Glomerular visceral epithelial cell (primary cell): ENCODE measurements around the gene AMBRA1.

Experiments used
- DNase-seq: peaks from one replicate; pipeline ENCODE4 v3.0.0-alpha.2; 2016; ENCODE audit errors: extremely low spot score

Gene AMBRA1

DNA sequence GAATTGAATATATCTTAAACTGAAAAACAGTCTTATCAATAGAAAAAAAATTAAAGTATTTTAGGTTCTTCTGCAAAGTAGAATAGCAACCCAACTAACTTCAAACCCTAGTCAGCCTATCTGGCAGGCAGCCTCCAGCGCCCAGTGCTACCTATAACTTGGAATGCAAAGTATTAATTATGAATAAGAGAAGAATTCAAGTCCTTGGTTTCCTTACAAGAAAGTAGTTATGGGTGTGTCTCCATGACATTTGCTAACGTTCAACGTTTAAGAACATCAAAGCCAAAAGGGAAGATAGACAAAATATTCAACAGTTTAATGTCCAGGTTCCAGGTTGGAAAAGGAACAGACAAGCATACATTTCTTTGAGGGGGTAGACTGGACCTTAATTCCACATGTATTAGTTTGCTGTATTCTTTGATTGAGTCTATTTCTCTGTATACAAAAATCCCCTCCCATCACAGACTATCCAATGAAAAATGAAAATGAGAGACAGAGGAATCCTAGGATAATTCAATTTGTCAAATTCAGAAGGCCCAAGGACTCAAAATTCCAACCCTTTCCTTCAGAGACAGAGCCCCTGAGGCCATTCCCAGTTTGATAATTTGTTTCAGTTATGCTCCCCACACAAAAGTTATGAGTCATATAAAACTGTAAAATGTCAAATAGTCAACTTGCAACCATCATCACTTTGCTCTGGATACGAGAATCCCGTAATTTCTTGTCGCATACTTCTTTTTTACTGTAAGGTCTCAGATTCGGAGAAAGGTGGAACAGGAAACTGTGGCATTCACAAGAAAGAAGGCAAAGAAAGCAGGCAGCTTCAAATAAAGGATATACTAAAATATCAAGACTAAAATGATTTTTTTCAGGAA lies 118.5 kb downstream of the AMBRA1 start:
- DNase-seq = no peak

DNA sequence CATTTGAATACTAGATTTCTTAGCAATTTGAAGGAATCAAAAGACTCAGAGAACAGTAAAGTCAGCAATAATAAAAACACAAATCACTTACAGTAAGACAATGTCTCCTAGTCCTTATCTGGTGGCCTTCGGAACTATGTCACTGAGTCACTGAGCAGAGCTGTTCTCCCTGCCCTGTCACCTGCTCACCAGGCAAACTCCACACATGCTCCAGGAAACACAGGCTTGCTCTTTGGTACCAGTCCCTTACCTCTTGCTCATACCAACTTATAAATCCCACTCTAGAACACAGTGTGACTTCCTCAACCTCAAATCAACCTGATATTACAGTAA lies 121.2 kb downstream of the AMBRA1 start:
- DNase-seq = no peak

DNA sequence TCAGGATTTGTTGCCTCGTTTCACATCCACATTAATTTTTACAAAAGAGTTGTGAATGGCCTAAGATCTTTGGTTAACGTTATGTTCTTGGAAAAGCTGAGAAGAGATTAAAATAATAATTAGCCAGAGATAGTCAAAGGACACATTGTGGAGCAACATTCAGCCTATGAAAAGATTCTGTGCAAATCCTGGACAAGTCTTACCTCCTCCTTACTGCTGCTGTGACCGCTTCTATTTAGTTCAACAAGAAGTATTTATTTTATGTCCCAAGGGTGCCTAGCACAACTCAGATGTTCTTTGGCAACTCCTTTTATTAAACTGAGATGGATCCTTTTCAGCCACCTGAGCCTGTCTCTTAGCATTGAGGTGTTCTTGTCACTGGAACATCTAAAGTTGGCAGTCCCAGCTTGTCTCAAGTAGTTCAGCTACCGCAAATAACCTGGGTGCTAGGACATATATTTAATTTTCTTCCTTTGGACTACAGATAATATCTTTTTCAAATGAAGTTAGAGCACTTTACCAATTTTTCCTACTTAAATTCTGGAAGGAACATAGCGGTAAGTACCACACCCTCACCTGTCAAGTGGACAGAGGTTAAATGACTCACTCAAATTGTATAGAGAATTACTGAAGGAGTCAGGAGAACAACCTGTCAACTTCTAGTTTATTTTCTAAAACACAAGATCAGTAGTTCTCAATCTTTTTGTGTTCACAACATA lies 121.7 kb downstream of the AMBRA1 start:
- no peak for DNase-seq

DNA sequence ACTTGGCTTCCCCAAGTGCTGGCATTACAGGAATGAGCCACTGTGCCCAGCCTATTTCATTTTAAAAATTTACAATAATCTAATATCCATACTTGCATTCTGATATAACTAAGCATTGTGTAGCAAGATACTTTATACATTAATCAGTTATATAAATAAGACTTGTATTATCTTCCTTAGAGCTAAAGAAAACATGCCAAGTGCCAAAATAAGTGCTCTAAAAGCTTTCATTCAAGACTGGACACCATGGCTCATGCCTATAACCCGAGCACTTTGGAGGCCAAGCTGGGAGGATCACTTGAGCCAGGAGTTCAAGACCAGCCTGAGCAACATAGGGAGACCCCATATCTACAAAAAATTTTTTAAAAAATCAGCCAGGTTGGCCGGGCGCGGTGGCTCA lies 123.9 kb downstream of the AMBRA1 start:
- DNase-seq = no peak

DNA sequence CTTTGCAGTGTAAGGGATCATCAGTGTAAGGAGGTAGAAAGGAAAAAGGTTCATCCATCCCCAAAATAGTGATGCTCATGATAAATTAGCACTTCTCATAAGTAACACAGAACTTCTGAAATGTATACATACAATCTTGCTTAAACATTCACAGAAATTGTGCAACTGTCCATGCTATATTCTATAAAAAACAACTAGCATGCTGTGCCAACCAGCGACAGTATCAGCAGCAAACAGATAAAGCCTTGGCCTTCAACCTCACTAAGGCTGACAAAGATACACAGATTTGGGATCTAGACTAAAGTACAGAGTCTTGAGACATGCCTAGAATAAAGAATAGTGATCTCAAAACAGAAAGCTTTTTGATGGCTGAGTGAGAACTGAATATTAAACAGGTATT lies 128.1 kb downstream of the AMBRA1 start:
- DNase-seq = no peak

DNA sequence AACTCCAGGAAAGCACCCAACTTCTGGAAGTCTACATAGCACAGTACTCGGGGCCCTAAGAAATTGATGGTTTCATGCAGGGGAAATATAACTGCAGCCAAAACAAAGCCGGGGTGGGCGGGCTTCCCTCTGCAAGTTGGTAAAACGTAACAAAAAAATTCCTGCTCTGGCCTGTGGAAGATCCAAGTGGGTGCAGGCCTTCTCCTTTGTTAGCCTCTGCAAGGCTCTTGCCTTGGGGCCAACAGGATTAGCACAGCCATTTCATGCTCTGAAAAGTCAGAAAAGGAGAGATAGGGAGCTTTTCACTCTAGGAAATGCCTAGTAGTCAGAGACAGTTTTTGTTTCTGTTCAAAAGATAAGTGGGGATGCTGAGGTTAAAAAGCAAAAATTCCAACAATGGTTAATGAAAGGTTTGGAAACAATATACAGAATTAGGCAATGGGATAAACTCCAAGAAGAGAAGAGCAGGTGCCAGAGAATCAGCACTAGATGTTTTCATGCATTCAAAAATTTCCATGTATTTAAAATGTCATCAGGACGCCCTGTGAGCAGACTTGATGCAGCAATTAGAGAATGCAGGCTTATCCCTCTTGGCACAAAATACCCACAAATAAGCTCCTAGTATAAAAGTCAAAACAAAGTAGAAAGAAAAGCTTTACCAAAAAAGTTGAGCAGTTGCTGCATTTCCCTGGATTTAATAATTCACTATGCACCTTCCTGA lies 130.0 kb downstream of the AMBRA1 start:
- no peak for DNase-seq

DNA sequence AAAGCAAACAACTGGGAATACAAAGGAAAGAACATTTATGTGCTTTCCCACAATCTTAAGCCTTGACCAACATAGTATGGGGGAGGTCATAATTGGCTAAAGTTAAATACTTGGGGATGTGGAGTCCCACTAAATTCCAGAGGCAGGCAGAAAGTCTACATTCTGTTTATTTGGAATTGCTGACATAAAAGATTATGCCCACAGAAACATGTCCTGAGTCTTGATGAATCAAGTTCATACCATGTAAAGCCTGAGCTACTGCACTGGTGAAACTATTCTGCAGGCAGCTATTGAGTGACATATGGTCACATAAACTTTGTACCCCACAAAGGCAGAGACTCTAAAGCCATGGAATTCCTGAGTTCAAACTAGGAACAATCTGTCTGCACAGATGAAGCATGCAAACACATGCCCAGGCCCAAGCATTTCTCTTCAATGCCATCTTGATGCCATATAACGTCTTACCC lies 132.3 kb downstream of the AMBRA1 start:
- no peak for DNase-seq

DNA sequence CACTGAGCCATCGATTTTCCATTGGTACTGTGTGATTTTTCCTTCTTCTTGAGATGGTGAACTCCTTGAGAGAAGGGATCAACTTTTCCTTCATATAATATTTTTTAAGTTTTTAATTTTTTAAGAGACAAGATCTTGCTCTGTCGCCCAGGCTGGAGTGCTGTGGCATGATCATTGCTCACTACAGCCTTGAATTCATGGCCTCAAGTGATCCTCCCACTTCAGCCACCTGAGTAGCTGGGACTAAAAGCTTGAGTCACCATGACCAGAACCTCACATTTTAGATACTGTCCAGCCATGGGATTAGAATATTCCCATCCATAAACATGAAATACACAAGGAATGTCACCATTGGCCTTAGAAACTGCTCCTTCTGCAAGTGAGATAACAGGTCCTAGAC lies 135.3 kb downstream of the AMBRA1 start:
- no peak for DNase-seq

DNA sequence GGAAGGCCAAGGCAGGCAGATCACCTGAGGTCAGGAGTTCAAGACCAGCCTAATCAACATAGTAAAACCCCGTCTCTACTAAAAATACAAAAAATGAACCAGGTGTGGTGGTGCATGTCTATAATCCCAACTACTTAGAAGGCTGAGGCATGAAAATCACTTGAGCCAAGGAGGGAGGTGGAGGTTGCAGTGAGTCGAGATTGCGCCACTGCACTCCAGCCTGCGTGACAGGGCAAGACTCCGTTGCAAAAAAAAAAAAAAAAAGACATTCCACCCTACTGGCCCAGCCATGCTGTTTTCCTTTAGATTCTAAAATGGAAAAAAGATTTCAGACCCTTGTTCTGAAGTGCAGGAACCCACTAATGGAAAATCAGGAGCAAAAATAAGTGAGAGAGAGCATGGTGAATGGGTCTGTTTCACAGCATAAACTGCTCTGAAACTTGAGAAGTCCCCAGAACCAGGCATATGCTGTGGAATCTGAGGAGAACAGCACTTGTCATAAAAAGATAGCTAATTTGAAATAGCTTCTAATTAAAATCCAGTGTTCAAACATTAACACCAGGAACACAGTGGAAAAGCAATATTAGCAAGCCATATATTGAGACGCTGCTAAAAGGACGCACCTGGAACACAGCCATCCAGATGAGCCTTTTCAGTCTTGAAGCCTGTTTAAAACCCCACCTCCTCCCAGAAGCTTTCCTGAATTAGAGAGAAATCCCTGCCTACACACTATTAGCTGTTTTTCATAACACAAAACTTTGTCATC lies 136.0 kb downstream of the AMBRA1 start:
- DNase-seq = no peak

DNA sequence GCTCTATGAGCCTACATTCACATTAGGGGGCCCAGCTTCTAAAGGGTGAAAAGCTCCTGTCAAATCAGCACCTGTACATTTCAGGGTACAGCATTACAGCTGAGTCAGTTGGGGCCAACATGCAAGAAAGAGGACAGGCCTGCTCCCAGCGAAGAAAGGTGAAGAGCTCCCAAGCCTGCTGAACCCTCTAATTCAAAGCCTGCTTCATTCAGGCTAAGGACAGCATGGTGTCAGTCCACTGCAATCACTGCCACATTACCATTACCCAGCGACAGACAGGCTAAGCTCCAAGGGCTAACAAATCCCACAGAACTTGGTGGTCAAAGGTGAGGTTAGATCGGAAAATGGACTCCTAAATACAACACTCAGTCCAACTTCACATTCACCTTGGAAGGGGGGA lies 136.8 kb downstream of the AMBRA1 start:
- no peak for DNase-seq

DNA sequence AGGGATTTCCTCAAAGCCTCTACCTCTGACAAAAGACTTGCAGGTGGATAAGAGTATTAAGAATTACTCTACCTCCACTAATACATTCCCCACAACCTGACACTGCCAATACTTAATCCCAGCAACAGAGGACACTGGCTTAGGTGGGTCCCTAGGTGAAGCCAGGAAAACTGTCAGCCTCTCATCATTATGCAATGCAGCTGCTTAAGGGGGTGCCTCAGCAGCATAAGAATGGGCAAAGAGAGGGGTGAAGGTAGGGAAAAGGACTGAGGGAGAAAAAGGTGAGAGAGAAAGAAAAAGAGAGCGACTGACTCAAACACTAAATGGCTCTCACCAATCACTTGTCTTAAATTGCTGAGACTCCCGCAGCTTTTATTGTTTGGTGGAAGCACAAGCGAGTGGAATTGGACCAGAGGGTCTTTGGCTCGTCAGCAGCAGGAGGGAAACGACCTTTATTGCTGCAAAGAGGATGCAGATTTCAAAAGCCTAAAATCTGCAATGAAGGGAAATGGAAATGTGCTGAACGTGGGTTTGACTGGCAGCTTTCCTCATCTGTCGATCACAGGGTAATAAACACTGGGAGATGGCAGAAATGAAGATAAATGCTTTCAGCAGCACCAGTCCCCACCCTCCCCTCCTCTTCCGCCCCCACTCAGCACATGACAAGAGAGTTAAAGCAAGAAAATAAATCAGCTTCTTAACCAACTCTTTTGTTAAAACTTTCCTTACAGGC lies 137.4 kb downstream of the AMBRA1 start:
- DNase-seq = no peak

DNA sequence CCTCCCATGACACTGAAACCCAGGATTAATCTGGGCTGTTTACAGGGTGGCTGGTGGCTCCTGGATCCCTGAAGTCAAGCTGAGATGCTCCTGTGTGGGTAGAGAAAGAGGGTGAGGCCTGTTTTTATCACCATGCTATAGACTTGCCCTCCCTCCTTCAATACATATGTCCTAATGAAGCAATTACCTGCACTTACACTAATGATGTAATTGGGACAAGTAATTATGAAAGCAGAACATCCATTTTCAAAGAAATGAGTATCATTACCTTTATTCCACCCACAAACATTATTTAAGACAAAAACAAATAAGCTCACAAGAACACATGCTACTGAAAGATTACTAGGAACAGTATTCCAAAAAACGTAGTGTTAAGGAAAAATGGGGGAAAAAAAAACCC lies 138.0 kb downstream of the AMBRA1 start:
- no peak for DNase-seq

DNA sequence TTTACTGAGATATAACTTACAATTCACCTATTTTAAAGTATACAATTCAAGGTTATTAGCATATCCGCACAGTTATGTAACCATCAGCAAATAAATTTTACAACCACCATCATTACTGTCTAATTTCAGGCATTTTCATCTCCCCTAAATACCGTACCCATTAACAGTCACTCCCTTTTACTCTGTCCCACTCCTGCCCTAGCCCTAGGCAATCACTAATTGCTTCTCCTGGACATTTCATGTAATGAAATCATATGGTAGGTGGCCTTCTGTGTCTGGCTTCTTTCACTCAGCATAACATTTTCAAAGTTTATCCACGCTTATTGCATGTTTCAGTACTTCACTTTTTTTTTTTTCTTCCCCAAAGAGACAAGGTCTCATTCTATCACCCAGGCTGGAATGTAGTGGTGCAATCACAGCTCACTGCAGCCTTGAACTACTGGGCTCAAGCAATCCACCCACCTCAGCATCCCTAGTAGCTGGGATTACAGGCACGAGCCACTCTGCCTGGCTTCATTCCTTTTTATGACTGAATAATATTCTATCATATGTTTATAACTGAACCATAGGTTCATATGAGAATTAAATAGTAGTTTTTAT lies 140.8 kb downstream of the AMBRA1 start:
- no peak for DNase-seq

DNA sequence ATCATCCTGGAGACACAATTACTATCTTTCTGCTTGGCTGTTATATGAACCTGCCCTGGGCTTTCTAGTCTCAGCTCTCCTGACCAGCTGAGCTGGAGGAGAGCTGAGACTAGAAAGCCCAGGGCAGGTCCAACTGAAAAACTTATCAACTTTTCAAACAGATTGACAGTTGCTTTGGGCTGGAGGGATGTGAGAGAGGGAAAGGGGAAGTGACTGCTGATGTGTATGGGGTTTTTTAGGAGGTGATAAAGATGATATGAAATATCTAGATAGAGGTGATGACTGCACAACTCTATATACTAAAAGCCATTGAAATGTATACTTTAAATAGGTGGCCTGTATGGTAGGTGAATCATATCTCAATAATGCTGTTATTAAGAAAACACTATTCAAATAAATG lies 142.1 kb downstream of the AMBRA1 start:
- no peak for DNase-seq

DNA sequence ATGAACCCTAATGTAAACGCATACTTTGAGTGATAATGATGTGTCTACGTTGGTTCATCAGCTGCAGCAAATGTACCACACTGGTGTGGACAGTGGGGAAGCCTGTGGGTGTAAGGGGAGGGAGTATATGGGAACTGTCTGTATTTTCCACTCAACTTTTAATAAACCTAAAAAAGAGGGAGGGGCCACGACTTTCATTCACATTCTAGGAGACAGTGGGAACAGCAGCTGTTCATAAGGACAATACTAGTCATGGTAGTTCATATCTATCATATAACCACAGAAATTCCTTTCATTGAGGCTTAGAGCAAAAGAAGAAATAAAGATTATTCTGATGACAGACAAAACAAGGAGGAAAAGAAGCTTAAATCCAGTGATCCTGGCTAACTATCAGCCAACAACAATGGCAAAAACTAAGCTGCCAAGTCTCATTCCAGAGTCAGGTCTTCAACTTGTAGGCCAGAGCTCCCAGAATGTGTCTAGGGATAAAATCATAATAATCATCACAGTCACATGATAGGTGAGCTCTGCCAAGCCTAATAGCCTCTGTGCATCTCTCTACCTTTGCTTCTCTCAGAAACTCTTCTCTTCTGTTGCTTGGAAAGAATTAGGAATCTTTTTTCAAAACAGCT lies 142.9 kb downstream of the AMBRA1 start:
- DNase-seq = no peak

DNA sequence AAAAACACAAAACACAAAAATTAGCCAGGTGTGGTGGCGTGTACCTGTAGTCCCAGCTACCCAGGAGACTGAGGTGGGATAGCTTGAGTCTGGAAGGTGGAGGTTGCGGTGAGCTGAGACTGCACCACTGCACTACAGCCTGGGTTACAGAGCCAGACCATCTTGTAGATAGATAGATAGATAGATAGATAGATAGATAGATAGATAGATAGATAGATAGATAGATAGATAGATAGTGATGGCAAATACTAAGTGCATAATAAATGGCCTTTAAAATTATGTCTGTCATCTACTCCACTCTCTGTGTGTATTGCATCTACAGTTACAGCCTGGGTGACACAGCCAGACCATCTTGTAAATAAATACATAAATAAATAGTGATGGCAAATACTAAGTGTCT lies 146.3 kb downstream of the AMBRA1 start:
- no peak for DNase-seq

DNA sequence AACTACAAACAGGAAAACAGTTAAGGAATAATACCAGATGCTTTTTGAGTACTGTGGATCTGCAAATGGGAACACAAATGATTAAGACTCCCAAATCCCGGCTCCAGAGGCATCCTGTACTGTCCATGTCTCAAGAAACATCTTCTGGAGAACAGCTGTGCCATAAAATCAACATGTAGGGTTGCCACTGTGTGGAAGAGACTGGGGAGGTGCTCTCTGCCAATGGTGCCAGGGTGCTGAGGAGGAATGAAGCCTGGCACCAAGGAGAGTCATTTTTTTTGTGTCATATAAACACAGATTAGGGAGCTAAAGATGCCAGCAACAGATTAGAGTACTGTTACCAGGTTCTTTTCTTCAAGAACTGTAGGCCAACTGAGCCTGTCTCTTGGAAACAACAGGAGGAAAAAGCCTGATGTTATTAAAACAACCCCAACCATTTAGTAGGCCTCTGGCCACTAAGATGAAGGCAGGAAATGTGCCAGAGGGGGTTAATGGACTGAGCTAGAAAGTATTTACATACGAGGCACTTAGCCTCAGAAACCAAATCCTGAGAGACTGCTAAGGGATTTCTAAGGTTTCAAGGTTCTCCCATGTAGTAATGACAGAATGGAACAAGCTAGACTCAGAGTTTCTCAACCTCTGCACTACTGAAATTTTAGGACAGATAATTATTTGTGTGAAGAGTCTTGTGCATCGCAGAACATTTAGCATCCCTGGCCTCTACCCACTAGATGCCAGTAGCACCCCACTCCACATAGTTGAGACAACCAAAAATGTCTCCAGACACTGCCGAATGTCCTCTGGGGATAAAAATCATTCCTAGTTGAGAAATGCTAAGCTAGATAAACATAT lies 147.7 kb downstream of the AMBRA1 start:
- no peak for DNase-seq

DNA sequence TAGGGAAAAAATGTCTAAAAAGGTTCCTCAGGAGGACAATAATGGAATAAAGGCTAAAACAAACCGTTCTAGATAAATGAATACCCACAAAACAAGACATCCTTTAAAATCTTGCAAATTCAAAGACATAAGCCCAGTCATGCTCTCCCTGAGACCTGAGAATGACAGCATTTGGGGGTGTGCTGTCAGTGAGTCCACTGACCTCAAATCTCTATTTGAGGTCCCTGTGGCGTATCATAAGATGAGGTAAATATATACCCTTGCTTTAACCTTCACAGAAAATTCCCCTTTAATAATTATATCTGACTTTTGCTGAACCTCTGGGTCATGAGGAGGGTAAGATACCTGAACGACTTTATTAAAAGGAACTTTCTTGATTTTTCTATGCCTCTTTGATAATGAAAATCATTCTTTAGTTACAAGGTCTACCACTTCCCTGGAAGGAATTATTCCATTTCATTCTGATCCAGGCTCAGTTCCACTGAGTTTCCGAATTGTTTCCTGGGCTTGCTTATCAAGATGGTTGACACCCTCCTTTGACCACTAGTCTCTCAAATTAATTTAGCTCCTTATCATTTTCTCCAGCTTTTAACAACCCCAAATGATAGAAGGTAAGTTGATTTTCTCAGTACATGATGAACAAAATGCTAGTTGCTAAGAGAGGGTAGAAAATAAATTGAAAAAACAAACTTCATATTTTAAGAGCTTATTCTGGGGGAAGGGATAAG lies 148.5 kb downstream of the AMBRA1 start:
- no peak for DNase-seq

DNA sequence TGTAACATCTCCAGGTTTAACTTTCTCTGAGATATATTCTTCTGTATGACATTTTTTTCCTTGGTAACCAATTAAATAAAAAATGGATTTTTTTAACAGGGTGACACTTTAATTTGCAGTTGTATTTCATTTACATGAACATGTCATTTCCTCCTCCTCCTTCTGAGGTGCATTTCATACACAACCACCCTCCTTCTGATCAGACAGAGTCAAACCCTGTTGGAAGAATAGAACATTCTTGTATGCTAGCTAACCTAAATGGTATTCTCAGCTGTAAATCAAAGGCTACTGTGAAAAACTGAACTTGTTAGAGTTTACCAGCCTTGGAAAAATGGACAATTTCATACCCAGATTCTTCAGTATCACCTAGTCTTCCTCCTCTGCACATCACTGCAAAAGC lies 149.5 kb downstream of the AMBRA1 start:
- DNase-seq = no peak
